Measurements from ENCODE around the gene SLC38A10.

The SLC38A10 gene

GRCh38 chr17:81273698-81274470 lies 21.2 kb downstream of the SLC38A10 start:
- DNase-seq = no peak

GRCh38 chr17:81272616-81273015 lies 22.5 kb downstream of the SLC38A10 start:
- DNase-seq = no peak

DNA sequence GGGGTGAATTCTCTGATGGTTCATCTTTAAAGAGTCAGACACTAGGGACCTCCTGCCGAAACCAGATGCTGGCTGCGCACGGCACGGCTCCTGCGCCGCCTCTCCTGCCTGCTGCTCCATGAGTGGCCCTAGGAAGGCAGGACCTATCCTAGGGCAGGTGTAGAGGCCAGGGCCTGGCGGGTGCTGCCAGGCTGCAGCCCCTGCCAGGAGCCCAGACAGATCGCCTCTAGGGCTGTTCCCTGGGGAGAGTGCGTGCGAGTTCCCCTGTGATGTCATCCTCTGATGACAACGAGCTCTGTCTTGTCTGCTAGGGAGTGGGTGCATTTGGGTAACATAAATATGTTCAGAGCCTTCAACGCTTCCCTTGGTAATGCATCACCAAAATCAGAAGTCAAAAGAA lies 23.9 kb downstream of the SLC38A10 start:
- DNase-seq = no peak

DNA sequence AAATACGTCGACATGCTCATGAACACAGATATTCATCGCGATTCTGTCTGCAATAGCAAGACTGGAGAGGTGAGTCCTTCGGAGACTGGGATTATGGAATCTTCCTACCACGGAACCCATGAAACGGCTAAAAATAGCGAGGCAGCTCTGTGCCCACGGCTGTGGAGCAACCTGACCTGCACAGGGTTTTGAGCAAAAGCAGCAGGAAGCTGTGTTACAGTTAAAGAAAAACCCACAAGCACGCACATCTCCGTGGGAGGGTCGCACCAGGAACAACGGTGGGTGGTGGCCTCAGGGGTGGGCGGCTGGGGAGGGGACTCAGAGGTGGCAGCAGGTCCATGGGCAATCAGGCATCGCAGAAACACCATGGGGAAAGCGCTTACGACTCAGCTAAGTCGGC lies 24.8 kb downstream of the SLC38A10 start:
- no peak for DNase-seq

GRCh38 chr17:81267390-81268067 lies 27.6 kb downstream of the SLC38A10 start:
- DNase-seq = no peak

GRCh38 chr17:81265576-81265975 lies 29.5 kb downstream of the SLC38A10 start:
- no peak for DNase-seq

- no peak for DNase-seq
These were observed 30.5 kb downstream of the SLC38A10 start for GRCh38 chr17:81264640-81265039.

DNA sequence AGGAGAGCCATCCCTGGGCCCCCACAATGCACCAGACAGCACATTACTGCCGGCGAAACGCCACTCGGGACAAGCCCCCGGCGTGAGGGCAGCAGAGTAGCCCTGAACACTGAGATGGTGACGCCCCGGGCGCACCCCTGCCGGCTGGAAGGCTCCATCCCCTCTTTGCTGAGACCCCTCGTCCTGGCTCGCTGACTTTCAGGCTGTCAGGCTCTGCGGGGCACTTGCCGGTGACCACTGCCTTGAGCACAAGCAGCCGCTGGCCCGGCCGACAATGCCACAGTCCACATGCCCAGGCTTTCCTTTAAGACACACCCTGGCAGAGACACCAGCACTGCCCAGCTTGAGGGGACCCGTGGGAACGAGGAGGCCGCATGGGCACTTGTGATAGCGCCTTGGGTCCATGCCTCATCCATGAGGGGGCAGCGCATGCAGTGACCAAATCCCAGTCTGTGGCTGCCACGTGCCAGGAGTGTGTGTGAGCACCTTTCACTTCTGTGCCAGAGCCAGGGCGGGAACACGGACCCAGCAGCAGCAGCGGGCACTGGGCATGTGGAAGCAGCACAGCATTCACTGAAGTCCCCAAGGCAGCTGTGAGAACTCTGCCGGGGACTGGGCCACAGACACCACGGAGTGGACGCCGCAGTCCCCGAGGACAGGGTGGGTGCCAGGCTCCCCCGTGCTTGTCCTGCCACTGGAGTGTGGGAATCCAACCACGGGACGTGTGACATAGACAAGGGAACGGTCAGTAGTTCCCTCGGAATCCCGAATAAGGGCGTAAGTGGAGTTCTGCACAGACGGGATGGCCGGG lies 31.5 kb downstream of the SLC38A10 start:
- no peak for DNase-seq

DNA sequence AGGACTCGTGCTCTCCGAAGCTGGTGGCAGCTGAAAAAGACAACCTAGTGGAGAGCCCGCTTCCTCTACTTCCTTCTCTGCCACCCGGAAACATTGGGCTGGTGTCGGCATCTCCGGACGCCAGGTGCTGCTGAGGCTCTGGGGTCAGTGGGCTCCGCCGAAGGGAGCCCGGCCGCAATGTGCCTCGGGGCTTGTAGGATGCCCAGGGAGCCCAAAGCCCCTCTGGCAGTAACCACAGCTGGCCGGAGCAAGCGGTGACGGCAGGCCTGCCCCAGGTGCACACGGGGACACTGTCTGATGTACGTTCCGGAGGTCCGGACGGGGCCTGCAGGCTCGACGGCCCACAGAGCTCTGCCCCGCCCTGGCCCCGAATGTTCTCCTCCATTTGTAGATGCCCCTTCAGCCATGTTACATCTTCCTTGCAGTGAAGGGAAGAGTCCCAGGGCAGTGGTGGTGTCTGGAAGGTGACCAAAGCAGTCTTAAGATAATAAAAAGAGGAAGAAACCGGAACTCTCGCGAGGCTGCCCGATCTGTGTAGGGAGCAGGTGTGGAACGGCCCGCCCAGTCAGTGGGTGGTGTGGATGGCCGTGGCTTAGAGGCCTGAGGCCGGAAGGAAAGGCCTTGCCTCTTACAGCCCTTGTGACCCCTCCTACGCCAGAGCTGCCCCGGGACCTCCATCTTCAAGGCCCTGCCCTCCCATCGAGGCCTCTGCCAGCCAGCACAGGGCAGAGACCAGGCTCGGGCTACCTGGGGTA lies 33.3 kb downstream of the SLC38A10 start:
- no peak for DNase-seq

DNA sequence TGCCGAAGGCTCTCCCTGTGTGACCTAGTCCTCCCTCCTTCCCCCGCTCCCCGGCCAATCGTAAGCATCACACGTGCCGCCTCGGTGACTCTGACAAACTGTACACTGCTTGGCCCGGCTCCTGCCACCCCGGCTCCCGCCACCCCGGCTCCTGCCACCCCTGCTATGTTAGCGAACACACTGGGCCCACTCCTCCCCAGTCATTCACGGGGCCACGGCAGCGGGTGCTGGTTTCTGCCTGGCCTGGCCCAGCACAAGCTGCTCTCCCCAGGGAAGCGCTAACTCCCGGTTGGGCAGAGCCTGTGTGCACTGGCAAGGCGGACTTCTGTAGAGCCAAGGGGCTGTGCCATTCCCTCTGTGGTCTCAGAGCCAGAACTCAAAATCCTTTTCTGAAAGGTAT lies 34.0 kb downstream of the SLC38A10 start:
- DNase-seq = no peak

GRCh38 chr17:81260641-81261040 lies 34.5 kb downstream of the SLC38A10 start:
- DNase-seq = no peak

DNA sequence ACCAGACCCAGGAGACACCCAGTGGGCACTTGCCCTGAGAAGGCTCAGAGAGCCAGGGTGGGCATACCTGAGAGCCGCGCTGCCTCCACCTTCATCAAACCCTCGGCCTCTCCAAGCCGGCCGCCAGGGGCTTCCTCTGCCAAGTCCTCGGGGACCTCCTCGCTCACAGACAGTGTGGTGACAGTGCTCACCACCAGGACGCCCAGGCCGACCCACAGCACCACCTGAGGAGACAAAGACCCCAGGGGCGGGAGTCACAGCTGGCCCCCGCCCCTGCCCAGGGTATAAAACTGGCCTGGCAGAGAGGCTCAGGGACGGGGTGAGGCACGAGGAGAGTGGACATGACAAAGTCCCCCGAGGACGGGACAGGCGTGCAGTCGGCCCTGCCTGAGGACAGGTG lies 34.9 kb downstream of the SLC38A10 start:
- DNase-seq = no peak

GRCh38 chr17:81259058-81259605 lies 36.0 kb downstream of the SLC38A10 start:
- no peak for DNase-seq

DNA sequence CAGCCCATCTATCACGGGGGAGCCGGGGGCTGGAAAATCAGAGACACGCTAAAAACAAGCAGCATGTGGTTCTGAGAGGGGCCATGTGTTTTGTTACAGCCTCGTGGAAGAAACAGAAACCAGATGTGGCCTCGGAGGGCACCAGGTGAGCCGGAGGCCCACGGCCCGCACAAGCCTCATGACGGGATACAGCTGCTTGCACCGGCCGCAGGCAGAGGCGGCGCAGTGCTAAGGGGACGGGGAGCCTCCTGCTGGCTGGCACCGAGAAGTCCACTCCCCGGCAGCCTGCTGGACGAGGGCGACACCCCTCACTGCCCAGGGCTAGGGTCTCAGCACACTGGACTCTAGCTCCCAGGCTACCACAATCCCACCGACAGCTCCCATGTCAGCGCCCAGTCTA lies 36.8 kb downstream of the SLC38A10 start:
- no peak for DNase-seq

DNA sequence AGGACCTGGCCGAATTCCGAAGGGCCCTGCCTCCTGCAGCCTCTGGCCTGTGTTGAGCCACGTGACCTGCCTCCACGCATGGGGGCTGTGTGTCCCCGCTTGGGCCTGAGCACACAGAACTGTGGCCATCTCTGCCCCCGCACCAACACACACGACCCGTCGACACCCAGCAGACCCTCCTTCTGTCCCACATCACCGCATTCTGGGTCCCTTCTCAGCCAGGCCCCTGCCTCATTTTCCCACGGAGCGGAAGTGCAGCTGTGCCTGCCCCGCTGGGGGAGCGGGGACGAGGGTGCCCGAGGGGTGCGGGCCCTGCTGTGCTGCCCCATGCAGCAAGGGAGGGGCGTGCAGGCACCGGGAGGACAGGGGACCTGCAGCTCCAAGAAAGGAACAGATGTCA lies 37.6 kb downstream of the SLC38A10 start:
- DNase-seq = no peak

GRCh38 chr17:81256616-81257015 lies 38.5 kb downstream of the SLC38A10 start:
- DNase-seq = no peak

- peak; percentile 17 for DNase-seq
These were observed 40.0 kb downstream of the SLC38A10 start for GRCh38 chr17:81254955-81255717.

DNA sequence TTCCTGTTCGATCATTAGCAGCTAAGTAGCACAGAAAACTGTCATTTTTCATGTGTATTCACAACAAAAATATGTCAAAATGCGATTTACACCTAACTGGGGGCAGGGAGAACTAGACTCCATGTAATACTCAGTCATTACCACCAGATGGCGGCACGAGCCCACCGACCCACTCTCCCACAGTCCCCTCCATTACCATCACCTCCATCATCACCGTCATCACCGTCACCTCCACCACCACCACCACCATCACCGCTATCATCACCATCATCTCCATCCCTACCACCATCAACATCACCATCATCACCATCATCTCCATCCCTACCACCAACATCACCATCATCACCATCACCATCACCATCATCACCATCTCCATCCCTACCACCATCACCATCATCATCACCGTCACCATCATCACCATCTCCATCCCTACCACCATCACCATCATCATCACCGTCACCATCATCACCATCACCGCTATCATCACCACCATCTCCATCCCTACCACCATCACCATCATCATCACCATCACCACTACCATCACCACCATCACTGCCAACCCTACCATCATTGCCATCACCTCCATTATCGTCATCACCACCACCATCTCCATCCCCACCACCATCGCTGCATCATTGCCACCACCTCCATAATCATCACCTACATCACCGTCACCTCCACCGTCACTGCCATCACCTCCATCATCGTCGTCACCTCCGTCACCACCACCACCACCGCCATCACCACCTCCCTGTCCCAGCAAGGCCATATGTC lies 41.6 kb downstream of the SLC38A10 start:
- no peak for DNase-seq

DNA sequence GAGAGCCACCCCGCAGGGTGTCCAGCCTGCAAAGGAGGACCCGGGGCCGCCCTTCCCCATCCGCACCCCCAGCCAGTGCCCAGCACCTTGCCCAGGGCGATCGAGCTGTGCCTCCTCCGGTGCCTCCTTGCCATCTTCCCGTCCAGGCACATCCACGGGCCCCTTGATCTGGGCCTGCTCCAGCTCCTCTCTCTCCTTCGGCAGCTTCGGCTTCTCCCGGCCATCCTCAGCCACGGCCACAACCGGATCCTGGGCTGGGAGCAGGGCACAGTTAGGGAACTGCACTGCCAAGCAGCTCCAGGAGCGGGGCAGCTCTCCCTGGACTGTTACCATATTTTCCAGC lies 42.1 kb downstream of the SLC38A10 start:
- DNase-seq = no peak

DNA sequence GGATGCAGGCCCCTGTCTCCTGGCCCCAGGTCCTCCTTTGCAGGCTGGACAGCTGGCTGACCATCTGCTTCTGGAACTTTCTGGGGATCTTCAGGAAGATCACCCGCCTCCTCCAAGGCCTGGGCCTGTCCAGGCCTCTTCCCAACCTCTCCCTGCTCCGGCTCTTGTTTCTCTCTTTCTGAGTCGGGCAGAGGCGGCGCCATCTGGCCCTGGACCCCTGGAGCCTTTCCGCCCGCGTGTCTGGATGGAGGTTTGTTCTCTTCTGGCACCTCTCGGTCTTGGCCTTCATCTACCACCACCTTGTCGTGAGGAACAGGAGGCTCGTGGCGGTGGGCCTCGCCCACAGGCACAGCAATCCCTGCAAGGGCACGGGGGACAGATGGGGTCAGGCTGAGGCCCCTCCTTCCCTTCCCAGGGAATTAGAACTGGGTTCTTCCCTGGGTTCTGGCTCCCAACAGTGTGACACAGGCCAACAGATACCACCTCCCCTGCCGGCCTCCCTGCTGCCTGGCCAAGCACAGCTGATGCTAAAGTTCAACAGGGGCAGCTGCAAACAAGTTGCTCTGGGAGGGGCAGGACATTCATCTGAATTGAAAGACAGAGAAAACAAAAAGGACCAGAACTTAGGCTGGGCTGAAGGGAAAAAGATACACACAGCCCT lies 42.7 kb downstream of the SLC38A10 start:
- DNase-seq = no peak
